GM12878 (cell line): ENCODE data around the gene RCCD1. TPM values are rescaled to one million over a fixed set of nuclear protein-coding genes. Genes with fewer than 3 reads are reported as not detected.
A peak's percentile ranks its signal among the peaks of the same experiment; 100 is the strongest.

Source experiments
- BCL3 ChIP-seq: IDR thresholded peaks from 2 replicates; pipeline ENCODE4 v1.6.1; 2011; ENCODE audit warnings: borderline replicate concordance, low read depth, mild to moderate bottlenecking, moderate library complexity, low read length; ENCODE audit not compliant: insufficient read depth, poor library complexity, severe bottlenecking
- CBFB ChIP-seq: IDR thresholded peaks from 2 replicates; pipeline ENCODE4 v1.6.1; 2016; ENCODE audit warnings: antibody characterized with exemption, low read depth
- CEBPZ ChIP-seq: fragments of 150-350 bp; IDR thresholded peaks from 2 replicates; pipeline ENCODE4 v1.6.1; 2016; ENCODE audit warnings: low read depth, low read length
- CTCF ChIP-seq, 3 experiments: IDR thresholded peaks in 2 of 3; conservative IDR thresholded peaks in 1 of 3; 2 replicates each; pipeline ENCODE4 v1.5.1; 2011; ENCODE audit warnings: low read depth in 3 of 3, low read length in 3 of 3, mild to moderate bottlenecking in 3 of 3, control low read depth in 2 of 3, moderate library complexity in 2 of 3, inconsistent platforms in 1 of 3, mixed read lengths in 1 of 3; ENCODE audit not compliant: control insufficient read depth in 2 of 3, insufficient read depth in 1 of 3; ENCODE audit errors: extremely low read depth in 1 of 3
- ETV6 ChIP-seq, 2 experiments: fragments of 450-650 bp in 1 of 2; IDR thresholded peaks in 1 of 2; conservative IDR thresholded peaks in 1 of 2; 2 replicates each; pipeline ENCODE4 v1.6.1; 2014; ENCODE audit warnings: antibody characterized with exemption in 1 of 2, borderline replicate concordance in 1 of 2, low read depth in 1 of 2, mild to moderate bottlenecking in 1 of 2, moderate library complexity in 1 of 2
- GABPA ChIP-seq: IDR thresholded peaks from 2 replicates; pipeline ENCODE4 v1.6.1; 2014; ENCODE audit warnings: antibody characterized with exemption, low read depth, mild to moderate bottlenecking, inconsistent platforms
- GATAD2B ChIP-seq: fragments of 450-650 bp; conservative IDR thresholded peaks from 2 replicates; pipeline ENCODE4 v1.6.1; 2017; ENCODE audit warnings: low read depth, mild to moderate bottlenecking, moderate library complexity
- MEF2B ChIP-seq: fragments of 450-650 bp; IDR thresholded peaks from 2 replicates; pipeline ENCODE4 v1.6.1; 2018; ENCODE audit warnings: mild to moderate bottlenecking, moderate library complexity; ENCODE audit not compliant: partially characterized antibody, poor library complexity, severe bottlenecking
- PML ChIP-seq: IDR thresholded peaks from 2 replicates; pipeline ENCODE4 v1.6.1; 2012; ENCODE audit warnings: low read length, inconsistent platforms
- RCOR1 ChIP-seq: conservative IDR thresholded peaks from 2 replicates; pipeline ENCODE4 v1.6.1; 2012; ENCODE audit warnings: low read depth, low read length, improper control_type of control experiment
- SREBF2 ChIP-seq: IDR thresholded peaks from 2 replicates; pipeline ENCODE4 v1.6.1; 2012; ENCODE audit warnings: mild to moderate bottlenecking, low read length
- SRF ChIP-seq, 2 experiments: IDR thresholded peaks; 2 replicates each; pipeline ENCODE4 v1.6.1; 2011; ENCODE audit warnings: low read depth in 2 of 2, low read length in 2 of 2, mild to moderate bottlenecking in 1 of 2, moderate library complexity in 1 of 2
- TAF1 ChIP-seq: IDR thresholded peaks from 2 replicates; pipeline ENCODE4 v1.6.1; 2011; ENCODE audit warnings: mild to moderate bottlenecking, low read depth, low read length, borderline replicate concordance
- ZBTB33 ChIP-seq: fragments of 450-650 bp; IDR thresholded peaks from 2 replicates; pipeline ENCODE4 v1.6.1; 2017; ENCODE audit warnings: mild to moderate bottlenecking
- ZZZ3 ChIP-seq: IDR thresholded peaks from 2 replicates; pipeline ENCODE4 v1.6.1; 2011; ENCODE audit warnings: low read depth; ENCODE audit not compliant: control insufficient read depth, insufficient read length
- polyA plus RNA-seq, 11 experiments: library from polyadenylated mRNA; depleted of rRNA in 4 of 11; unstranded in 6 of 11; stranded (reverse) in 5 of 11; fragments of >200 nt; fragmentation: Nextera tagmentation in 4 of 11; fragmentation: Illumina TruSeq in 1 of 11; extraction: Ambion mirVana in 4 of 11; extraction: Trizol in 1 of 11; gene quantifications; 1 replicate in 1 of 11; 2 replicates in 10 of 11; pipeline versions ENCODE4 v1.2.1 to v1.2.3, GENCODE V29; 2011 to 2016; ENCODE audit warnings: inconsistent platforms in 2 of 11, missing spikeins in 2 of 11, low read depth in 1 of 11
- total RNA-seq, 4 experiments: library from RNA; depleted of rRNA in 3 of 4; stranded (reverse); fragments of >200 nt in 3 of 4; fragmentation: Illumina TruSeq in 1 of 4; extraction: Trizol in 1 of 4; gene quantifications; 2 replicates each; pipeline versions ENCODE4 v1.2.1 to v1.2.3, GENCODE V29; 2013 to 2021
- TF ChIP-seq, protein P1 (sequence below): IDR thresholded peaks from 2 replicates; pipeline ENCODE4 v1.6.1; 2012; ENCODE audit warnings: mild to moderate bottlenecking, low read depth, low read length

Gene RCCD1
- total and polyA plus RNA-seq, 10 of the 15 experiments (the other 5 are each of a cell fraction or from before 2014, with no cell fraction given), result 5.2 to 30.4 (median 20.9) TPM

DNA sequence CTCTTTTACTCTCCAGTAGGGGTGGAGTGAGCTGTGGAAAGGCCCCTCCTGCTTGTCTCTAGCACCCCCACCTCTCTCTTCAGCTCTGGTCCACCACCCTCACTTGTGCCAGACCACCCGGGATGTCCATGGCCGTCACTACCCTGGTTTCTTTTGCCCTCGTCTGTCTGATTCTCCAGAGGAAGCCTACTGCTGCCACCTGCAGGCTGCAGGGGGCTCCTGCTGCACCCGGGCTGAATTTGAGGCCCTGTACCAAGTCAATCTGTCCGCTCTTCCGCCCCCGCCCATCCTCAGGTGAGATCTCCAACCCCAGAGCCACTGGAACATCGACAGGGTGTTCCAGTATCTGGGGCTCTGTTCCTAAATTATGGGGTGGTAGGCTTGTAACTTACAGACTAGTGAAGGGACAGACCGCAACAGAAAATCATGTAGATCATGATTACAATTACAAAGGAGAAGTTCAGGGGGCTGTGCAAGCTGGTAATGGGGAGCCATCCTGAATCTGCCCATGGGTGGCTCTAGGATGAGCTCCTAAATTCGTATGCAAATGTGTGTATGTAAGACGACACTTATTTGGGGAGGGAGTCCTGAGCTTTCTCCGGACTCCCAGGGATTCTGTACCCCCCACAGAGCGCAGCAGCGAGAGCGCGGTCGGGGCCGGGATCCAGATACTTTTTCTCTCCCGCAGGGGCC lies 20.3 kb upstream of the RCCD1 start (continued):
- TF ChIP-seq, protein P1, sequence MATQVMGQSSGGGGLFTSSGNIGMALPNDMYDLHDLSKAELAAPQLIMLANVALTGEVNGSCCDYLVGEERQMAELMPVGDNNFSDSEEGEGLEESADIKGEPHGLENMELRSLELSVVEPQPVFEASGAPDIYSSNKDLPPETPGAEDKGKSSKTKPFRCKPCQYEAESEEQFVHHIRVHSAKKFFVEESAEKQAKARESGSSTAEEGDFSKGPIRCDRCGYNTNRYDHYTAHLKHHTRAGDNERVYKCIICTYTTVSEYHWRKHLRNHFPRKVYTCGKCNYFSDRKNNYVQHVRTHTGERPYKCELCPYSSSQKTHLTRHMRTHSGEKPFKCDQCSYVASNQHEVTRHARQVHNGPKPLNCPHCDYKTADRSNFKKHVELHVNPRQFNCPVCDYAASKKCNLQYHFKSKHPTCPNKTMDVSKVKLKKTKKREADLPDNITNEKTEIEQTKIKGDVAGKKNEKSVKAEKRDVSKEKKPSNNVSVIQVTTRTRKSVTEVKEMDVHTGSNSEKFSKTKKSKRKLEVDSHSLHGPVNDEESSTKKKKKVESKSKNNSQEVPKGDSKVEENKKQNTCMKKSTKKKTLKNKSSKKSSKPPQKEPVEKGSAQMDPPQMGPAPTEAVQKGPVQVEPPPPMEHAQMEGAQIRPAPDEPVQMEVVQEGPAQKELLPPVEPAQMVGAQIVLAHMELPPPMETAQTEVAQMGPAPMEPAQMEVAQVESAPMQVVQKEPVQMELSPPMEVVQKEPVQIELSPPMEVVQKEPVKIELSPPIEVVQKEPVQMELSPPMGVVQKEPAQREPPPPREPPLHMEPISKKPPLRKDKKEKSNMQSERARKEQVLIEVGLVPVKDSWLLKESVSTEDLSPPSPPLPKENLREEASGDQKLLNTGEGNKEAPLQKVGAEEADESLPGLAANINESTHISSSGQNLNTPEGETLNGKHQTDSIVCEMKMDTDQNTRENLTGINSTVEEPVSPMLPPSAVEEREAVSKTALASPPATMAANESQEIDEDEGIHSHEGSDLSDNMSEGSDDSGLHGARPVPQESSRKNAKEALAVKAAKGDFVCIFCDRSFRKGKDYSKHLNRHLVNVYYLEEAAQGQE, result no peak
- TF ChIP-seq GATAD2B (no peak), BCL3 (no peak), ETV6 (conservative IDR thresholded peaks at IDR 0.05 in 1 of 2, IDR thresholded peaks at IDR 0.05 in 1 of 2; ENCODE audit: borderline replicate concordance in 1 of 2, low read depth in 1 of 2) (no peak), MEF2B (no peak), CBFB (no peak), ZBTB33 (no peak), SREBF2 (no peak), SRF (IDR thresholded peaks at IDR 0.05; ENCODE audit: low read depth in 2 of 2, low read length in 2 of 2) (0 out of 4 replicates have a peak, but pooled peaks of 1 of the 2 experiments have one; percentile 37), TAF1 (no peak), ZZZ3 (no peak), CTCF (IDR thresholded peaks at IDR 0.05 in 2 of 3, conservative IDR thresholded peaks at IDR 0.05 in 1 of 3; ENCODE audit: control insufficient read depth in 2 of 3, extremely low read depth in 1 of 3, insufficient read depth in 1 of 3, low read depth in 3 of 3, low read length in 3 of 3) (peak; percentile 94 to 98 (median 97)), RCOR1 (no peak), GABPA (no peak), CEBPZ (no peak), PML (no peak)
